Neural cell (in vitro differentiated cells): ENCODE data around the gene PABPN1L.

ENCODE experiments used
- MXI1 ChIP-seq: fragments of 450-650 bp; conservative IDR thresholded peaks from 2 replicates; pipeline ENCODE4 v1.6.1; 2014; ENCODE audit warnings: antibody characterized with exemption, mild to moderate bottlenecking; ENCODE audit not compliant: poor library complexity, severe bottlenecking
- POLR2AphosphoS5 ChIP-seq: IDR thresholded peaks from 2 replicates; pipeline ENCODE4 v1.6.1; 2012

- TF ChIP-seq MXI1 (no peak), POLR2AphosphoS5 (no peak)
Observed at GRCh38 chr16:88826070-88826840, 40.2 kb downstream of the PABPN1L start.
